ENCODE results near the gene CBX1.
"Not testable (repeated sequence)": the region's sequence is repeated elsewhere in the genome, so short reads cannot be mapped to it uniquely, and the experiment has no call there.

The CBX1 gene

DNA sequence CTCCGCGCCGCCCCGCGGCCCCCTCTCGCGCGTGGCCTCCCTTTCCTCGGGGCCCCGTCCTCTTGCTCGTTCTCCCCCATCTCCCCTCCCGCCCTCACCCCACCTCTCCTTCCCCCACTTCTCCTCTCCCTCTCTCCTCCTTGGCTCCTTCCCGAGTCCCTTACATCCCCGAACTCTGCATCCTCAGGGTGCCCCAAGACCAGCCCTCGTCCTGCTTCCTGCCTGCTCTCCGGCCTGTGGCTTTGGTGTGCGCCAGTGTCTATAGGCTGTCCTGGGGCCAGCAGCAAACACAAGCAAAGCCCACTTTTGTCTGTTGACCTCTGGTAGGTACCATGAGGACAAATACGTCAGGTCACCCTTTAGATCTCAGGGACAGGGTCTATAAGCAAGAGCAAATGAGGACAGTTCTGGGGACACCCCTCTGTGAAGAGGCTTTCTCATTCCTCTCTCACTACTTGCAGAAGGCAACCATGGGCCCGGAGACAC lies 63.4 kb downstream of the CBX1 start:
- DNase-seq (ENCODE audit: low read depth), result no peak
- H3K4me3 ChIP-seq (ENCODE audit: control insufficient read depth, low read depth, low read length), result peak overlapping the region; percentile 48
- TF ChIP-seq, protein P1, sequence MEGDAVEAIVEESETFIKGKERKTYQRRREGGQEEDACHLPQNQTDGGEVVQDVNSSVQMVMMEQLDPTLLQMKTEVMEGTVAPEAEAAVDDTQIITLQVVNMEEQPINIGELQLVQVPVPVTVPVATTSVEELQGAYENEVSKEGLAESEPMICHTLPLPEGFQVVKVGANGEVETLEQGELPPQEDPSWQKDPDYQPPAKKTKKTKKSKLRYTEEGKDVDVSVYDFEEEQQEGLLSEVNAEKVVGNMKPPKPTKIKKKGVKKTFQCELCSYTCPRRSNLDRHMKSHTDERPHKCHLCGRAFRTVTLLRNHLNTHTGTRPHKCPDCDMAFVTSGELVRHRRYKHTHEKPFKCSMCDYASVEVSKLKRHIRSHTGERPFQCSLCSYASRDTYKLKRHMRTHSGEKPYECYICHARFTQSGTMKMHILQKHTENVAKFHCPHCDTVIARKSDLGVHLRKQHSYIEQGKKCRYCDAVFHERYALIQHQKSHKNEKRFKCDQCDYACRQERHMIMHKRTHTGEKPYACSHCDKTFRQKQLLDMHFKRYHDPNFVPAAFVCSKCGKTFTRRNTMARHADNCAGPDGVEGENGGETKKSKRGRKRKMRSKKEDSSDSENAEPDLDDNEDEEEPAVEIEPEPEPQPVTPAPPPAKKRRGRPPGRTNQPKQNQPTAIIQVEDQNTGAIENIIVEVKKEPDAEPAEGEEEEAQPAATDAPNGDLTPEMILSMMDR (IDR thresholded peaks at IDR 0.05; ENCODE audit: control insufficient read depth, insufficient read depth, low read depth, low read length, missing control alignments), result no peak

- peak within 1 kb of the TSS; percentile 64 for H3K4me3 ChIP-seq (ENCODE audit: control insufficient read depth, low read depth, low read length)
- no peak for DNase-seq (ENCODE audit: low read depth)
- TF ChIP-seq, protein P1 (IDR thresholded peaks at IDR 0.05; ENCODE audit: control insufficient read depth, insufficient read depth, low read depth, low read length, missing control alignments), result peak; percentile 78
These were observed 64.0 kb downstream of the CBX1 start, which contains the start of gene COPZ2 for GRCh38 chr17:48037036-48037837. TSS of gene COPZ2 (minus strand) at chr17:48037797. CDS start at chr17:48037777, 20 bp downstream.

GRCh38 chr17:48036693-48037035 lies 64.6 kb downstream of the CBX1 start:
- no peak for DNase-seq (ENCODE audit: low read depth)
- TF ChIP-seq, protein P1 (IDR thresholded peaks at IDR 0.05; ENCODE audit: control insufficient read depth, insufficient read depth, low read depth, low read length, missing control alignments), result no peak
- peak overlapping the region; percentile 64 for H3K4me3 ChIP-seq (ENCODE audit: control insufficient read depth, low read depth, low read length)

DNA sequence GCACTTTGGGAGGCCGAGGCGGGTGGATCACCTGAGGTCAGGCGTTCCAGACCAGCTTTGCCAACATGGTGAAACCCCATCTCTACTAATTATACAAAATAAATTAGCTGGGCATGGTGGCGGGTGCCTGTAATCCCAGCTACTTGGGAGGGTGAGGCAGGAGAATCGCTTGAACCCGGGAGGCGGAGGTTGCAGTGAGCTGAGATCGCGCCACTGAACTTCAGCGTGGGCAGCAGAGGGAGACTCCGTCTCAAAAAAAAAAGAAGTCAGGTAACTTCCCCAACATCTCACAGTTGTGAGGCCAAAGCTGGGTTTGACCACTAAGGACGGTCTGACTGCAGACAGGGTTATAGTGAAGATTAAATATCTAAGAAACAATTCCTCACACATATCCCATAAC lies 66.5 kb downstream of the CBX1 start:
- not testable (repeated sequence) for H3K4me3 ChIP-seq (ENCODE audit: control insufficient read depth, low read depth, low read length); DNase-seq (ENCODE audit: low read depth)

- no peak overlapping the region for H3K4me3 ChIP-seq (ENCODE audit: control insufficient read depth, low read depth, low read length)
- DNase-seq (ENCODE audit: low read depth), result no peak
- TF ChIP-seq, protein P1 (IDR thresholded peaks at IDR 0.05; ENCODE audit: control insufficient read depth, insufficient read depth, low read depth, low read length, missing control alignments), result no peak
These were observed 69.3 kb downstream of the CBX1 start for GRCh38 chr17:48031966-48032365.

DNA sequence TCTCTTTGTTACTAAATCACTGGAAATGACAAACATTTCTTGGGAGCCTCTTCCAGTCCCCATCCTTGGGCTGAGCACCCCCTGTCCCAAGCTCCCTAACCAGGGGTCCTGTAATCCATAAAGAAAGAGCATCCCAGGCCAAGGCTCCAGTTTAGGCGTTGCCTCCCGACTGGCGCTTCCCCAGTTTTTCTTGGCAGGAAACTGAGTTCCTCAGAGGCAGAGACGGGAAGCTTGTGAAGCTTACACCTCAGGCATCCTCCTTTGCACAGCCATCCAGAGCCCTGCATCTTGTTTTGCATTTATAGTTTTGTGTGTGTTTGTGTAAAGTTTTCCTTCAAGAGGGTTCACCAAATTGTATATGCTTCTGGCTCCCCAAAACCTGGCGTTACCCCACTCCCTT lies 70.7 kb downstream of the CBX1 start:
- no peak for DNase-seq (ENCODE audit: low read depth)
- no peak overlapping the region for H3K4me3 ChIP-seq (ENCODE audit: control insufficient read depth, low read depth, low read length)
- TF ChIP-seq, protein P1 (IDR thresholded peaks at IDR 0.05; ENCODE audit: control insufficient read depth, insufficient read depth, low read depth, low read length, missing control alignments), result no peak

DNA sequence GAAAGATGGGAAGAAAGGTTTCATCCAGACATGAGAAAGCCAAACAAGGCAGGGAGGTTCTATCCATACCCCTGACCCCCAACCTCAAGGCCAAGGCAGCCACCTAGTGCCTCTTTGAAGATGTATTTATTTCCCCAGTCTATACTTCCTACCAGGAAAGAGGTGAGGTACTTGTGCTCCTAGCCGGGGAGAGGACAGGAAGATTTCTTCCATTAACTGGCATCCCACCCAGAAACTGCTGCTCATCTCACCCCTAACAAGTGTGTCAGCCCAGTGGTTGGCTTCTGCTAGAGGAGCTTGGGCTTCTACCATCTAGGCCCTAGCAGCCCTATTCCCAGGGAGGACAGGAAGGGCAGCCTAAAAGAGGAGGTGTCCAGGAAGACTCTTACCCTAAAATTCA lies 72.5 kb downstream of the CBX1 start:
- no peak for DNase-seq (ENCODE audit: low read depth)
- TF ChIP-seq, protein P1 (IDR thresholded peaks at IDR 0.05; ENCODE audit: control insufficient read depth, insufficient read depth, low read depth, low read length, missing control alignments), result no peak
- no peak overlapping the region for H3K4me3 ChIP-seq (ENCODE audit: control insufficient read depth, low read depth, low read length)
